Stimulated activated naive CD8-positive, alpha-beta T cell treated with anti-CD3 and anti-CD28 coated beads, Interleukin-15, Interleukin-2, amounts not matched to agents 100 ng/mL and 50 ng/mL, for 24 hours (primary cell): ENCODE results near the gene KCNA2.
A peak's percentile ranks its signal among the peaks of the same experiment; 100 is the strongest.

Experiments
- H3K27ac Mint-ChIP-seq: one replicate; pipeline ENCODE4 v1.8.0; 2021; ENCODE audit warnings: mild to moderate bottlenecking, mixed read lengths
- H3K27me3 Mint-ChIP-seq: one replicate; pipeline ENCODE4 v1.8.0; 2021; ENCODE audit warnings: mixed read lengths
- H3K36me3 Mint-ChIP-seq: one replicate; pipeline ENCODE4 v1.8.0; 2021; ENCODE audit warnings: low read depth, mixed read lengths
- H3K4me1 Mint-ChIP-seq: one replicate; pipeline ENCODE4 v1.8.0; 2021; ENCODE audit warnings: low read depth, mixed read lengths
- H3K4me3 Mint-ChIP-seq: one replicate; pipeline ENCODE4 v1.8.0; 2021; ENCODE audit warnings: mild to moderate bottlenecking, mixed read lengths
- H3K9me3 Mint-ChIP-seq: one replicate; pipeline ENCODE4 v1.8.0; 2021; ENCODE audit warnings: mixed read lengths

Gene KCNA2

DNA sequence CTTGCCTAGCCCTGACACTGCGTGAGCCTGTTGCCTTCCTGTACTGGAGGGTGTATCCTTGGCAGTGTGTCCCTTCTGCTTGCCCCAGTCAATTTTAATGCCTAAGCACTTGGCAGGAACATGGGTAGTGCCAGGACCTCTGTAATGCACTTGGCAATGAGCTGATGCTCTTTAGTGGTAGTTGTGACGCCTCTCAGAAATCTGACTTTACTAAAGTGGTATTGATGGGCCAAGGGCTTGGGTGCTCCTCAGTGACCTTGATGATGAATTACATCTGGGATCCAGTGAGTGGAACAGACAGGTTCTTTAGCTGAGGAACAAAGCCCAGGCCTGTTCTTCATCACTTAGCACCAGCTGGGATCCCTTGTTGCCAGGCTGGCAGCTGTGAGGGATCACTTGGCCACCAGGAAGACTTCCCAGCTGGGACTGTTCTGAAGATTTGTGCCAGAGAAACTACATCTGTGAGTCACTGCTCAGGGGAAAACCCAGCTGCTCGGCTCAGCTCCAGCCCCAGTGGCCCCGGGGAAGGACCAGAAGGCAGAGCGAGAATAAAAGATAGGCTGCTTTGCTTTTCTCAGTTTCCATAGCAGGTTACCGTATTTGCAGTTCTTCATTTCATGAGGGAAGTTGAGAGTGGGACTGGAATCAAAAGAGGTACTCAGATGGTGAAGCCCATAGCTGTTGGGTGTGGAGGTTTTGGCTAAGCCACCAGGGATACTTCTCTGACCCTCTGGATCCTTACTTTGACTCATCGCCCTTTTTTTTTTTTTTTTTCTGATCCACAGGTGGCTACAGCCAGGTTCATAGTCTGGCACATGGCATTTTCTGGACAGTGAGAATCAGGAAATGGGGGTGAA is 28.5 kb upstream of the KCNA2 start:
- Mint-ChIP-seq H3K27ac (peak overlapping the region; percentile 77), H3K9me3 (no peaks in the 10 kb centered on the region), H3K4me3 (peak overlapping the region; percentile 56), H3K36me3 (no peaks in the 10 kb centered on the region), H3K4me1 (peaks cover 67% of the 10 kb centered on the region), H3K27me3 (no peaks in the 10 kb centered on the region)

DNA sequence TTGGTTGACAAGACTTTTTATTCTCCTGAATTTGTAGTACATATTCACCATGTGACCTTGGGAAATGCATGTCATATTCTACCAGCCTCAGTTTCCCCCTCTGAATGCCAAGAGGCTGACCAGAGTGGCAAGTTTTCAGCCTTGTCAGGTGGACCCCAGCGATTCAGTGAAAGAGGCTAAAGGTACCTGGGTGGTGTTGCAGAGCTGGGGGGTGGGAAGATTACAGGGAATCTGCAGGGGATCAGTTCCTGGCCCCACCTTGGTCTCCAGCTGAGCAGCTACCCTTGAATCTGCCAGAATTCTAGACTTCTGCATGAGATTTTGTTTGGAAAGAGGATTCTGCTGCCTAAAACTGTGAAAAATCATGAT is 27.9 kb upstream of the KCNA2 start:
- H3K27me3 Mint-ChIP-seq, result no peaks in the 10 kb centered on the region
- H3K36me3 Mint-ChIP-seq, result no peaks in the 10 kb centered on the region
- peaks cover 60% of the 10 kb centered on the region for H3K4me1 Mint-ChIP-seq
- H3K4me3 Mint-ChIP-seq, result no peak overlapping the region
- no peaks in the 10 kb centered on the region for H3K9me3 Mint-ChIP-seq
- peak overlapping the region; percentile 77 for H3K27ac Mint-ChIP-seq

DNA sequence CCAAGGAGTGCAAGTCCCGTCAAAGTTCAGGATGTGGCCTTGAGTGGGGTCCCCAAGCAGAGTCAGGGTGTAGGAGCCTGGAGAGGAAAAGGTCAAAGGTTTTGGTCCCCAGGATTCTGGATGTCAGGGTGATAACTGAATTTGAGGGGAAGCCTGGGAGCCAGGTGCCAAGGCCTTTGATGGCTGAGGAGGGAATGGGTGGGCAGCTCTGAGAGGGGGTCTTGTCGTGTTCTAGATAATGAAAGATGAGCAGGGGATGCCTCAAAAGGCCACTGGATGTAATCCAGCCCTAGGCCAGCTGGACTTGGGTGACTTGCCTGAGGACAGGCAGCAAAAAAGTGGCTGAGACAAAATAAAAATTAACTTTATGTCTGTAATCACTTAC is 27.5 kb upstream of the KCNA2 start:
- no peaks in the 10 kb centered on the region for H3K36me3 Mint-ChIP-seq
- H3K27ac Mint-ChIP-seq, result peak overlapping the region; percentile 52
- no peaks in the 10 kb centered on the region for H3K9me3 Mint-ChIP-seq
- peaks cover 56% of the 10 kb centered on the region for H3K4me1 Mint-ChIP-seq
- no peaks in the 10 kb centered on the region for H3K27me3 Mint-ChIP-seq
- H3K4me3 Mint-ChIP-seq, result no peak overlapping the region

GRCh38 chr1:110631836-110632620 is 25.9 kb upstream of the KCNA2 start:
- H3K4me3 Mint-ChIP-seq, result no peak overlapping the region

DNA sequence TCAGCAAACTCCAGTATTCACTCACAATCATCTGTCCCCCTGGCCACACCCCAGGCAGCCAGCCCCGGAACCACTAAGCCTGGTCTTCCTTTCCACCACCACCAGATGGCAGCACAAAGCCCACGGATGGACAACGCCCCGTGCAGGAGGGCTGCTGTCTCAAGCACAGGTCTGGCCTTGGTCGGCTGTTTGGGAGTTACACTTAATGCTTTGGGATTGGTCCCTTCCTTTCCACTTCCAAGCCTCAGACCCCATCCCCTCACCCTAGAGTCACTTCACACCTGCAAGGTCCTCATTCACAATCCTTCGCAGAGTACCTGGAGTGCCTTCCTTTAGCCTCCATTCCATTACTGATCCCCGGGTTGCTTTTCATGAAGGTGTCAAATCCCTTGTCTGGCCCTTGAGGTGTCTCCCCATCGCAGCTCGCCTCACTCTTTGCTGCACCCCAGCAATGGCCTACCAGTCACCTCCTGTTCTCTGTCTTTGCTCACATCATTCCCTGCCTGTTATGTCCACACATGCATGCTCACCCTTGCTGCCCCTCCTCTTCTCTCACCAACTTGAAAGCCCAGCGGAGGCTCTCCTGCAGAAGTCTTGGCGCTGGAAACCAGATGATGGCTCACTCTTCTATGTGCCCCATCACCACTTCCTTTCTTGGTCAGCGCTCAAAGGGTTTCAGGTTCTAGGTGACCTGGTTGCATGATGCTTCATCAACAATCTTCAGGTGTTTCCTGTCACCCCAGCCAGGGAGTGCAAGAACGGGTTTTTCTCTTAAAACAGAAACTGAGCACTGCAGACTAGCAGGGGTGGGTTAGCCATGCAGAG is 24.9 kb upstream of the KCNA2 start:
- no peaks in the 10 kb centered on the region for H3K9me3 Mint-ChIP-seq
- no peaks in the 10 kb centered on the region for H3K36me3 Mint-ChIP-seq
- H3K4me1 Mint-ChIP-seq, result peaks cover 45% of the 10 kb centered on the region
- no peaks in the 10 kb centered on the region for H3K27me3 Mint-ChIP-seq
- H3K4me3 Mint-ChIP-seq, result no peak overlapping the region
- no peak overlapping the region for H3K27ac Mint-ChIP-seq

More at GRCh38 chr1:110631836-110632620, 25.9 kb upstream of the KCNA2 start:
- Mint-ChIP-seq H3K27ac (no peak overlapping the region), H3K27me3 (no peaks in the 10 kb centered on the region), H3K9me3 (no peaks in the 10 kb centered on the region), H3K36me3 (no peaks in the 10 kb centered on the region), H3K4me1 (peaks cover 48% of the 10 kb centered on the region)

- Mint-ChIP-seq H3K9me3 (no peaks in the 10 kb centered on the region), H3K36me3 (no peaks in the 10 kb centered on the region), H3K4me3 (no peak overlapping the region), H3K27me3 (no peaks in the 10 kb centered on the region), H3K4me1 (peaks cover 20% of the 10 kb centered on the region), H3K27ac (peak overlapping the region; percentile 32)
Observed at GRCh38 chr1:110628323-110629105, 22.4 kb upstream of the KCNA2 start.

- Mint-ChIP-seq H3K4me1 (peaks cover 13% of the 10 kb centered on the region), H3K27me3 (no peaks in the 10 kb centered on the region), H3K4me3 (no peak overlapping the region), H3K27ac (peak overlapping the region; percentile 32), H3K36me3 (no peaks in the 10 kb centered on the region), H3K9me3 (no peaks in the 10 kb centered on the region)
Observed at GRCh38 chr1:110627764-110628163, 21.6 kb upstream of the KCNA2 start.

- peaks cover 13% of the 10 kb centered on the region for H3K4me1 Mint-ChIP-seq
- no peaks in the 10 kb centered on the region for H3K9me3 Mint-ChIP-seq
- no peaks in the 10 kb centered on the region for H3K36me3 Mint-ChIP-seq
- no peak overlapping the region for H3K27ac Mint-ChIP-seq
- no peaks in the 10 kb centered on the region for H3K27me3 Mint-ChIP-seq
- H3K4me3 Mint-ChIP-seq, result no peak overlapping the region
Observed at GRCh38 chr1:110626889-110627288, 20.7 kb upstream of the KCNA2 start.

GRCh38 chr1:110620686-110621085 is 14.5 kb upstream of the KCNA2 start:
- Mint-ChIP-seq H3K27me3 (peaks cover 4% of the 10 kb centered on the region), H3K4me3 (no peak overlapping the region), H3K27ac (no peak overlapping the region), H3K4me1 (peaks cover 22% of the 10 kb centered on the region), H3K9me3 (no peaks in the 10 kb centered on the region), H3K36me3 (no peaks in the 10 kb centered on the region)

GRCh38 chr1:110620250-110620615 is 14.1 kb upstream of the KCNA2 start:
- peaks cover 26% of the 10 kb centered on the region for H3K4me1 Mint-ChIP-seq
- no peaks in the 10 kb centered on the region for H3K9me3 Mint-ChIP-seq
- no peak overlapping the region for H3K27ac Mint-ChIP-seq
- H3K27me3 Mint-ChIP-seq, result peaks cover 4% of the 10 kb centered on the region
- H3K4me3 Mint-ChIP-seq, result peak overlapping the region; percentile 2
- H3K36me3 Mint-ChIP-seq, result no peaks in the 10 kb centered on the region

DNA sequence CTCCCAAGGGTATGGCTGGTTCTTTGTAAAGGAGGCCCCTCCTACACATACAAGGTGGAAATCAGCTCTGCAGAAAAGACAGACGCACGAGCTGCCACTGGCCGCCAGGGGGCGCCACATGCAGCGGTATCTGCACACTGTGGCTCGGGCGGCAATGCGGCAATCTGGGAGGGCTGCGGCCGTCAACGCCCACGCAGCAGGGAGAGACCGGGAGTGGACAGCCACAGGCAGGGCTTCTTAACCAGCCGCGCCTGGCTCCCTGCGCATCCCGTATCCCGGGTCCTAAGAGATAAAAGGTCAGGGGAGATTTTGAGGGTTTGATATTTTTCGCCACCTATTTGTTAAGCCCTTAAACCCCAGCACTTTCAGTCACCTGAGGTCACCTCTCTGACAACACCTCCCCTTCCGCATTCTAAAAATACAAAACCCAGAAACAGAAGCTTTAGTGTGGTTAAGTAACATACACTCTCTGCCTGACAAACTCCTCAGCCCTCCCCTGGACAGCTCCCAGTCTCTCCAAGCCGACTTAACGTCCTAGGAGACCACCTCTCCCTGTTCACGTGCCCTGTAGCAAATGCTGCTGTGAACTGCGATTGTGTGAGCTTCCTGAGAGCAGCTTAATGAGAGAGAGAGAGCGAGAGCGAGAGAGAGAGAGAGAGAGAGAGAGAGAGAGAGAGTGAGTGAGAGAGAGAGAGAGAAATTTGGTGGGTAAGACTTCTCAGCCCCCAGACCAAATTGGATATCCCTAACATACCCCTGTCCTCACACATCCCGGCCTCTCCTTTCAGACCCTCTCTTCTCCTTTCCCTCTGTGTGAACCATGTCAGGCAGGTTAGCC is 13.5 kb upstream of the KCNA2 start:
- H3K4me3 Mint-ChIP-seq, result peak overlapping the region; percentile 74
- no peak overlapping the region for H3K27ac Mint-ChIP-seq
- H3K9me3 Mint-ChIP-seq, result no peaks in the 10 kb centered on the region
- H3K27me3 Mint-ChIP-seq, result peaks cover 4% of the 10 kb centered on the region
- H3K36me3 Mint-ChIP-seq, result no peaks in the 10 kb centered on the region
- peaks cover 26% of the 10 kb centered on the region for H3K4me1 Mint-ChIP-seq

DNA sequence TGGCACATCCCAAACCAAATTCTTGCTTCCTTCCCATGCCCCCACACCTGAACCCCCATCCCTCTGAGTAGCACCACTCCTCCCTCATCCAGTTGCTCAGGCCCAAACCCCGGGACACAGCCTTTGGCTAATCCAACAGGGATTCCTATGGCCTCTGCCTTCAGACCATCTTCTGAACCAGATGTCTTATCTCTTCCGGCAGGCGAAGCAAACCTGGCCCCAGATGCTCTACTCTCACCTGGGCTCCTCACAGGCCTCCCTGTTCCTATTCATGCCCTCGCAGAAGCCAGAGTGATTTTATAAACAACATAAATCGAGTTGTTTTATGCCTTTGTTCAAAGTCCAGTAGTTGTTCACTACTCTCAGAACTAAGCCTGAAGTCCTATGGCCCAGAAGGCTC is 12.5 kb upstream of the KCNA2 start:
- no peaks in the 10 kb centered on the region for H3K36me3 Mint-ChIP-seq
- no peaks in the 10 kb centered on the region for H3K9me3 Mint-ChIP-seq
- H3K4me3 Mint-ChIP-seq, result no peak overlapping the region
- H3K4me1 Mint-ChIP-seq, result peaks cover 26% of the 10 kb centered on the region
- H3K27me3 Mint-ChIP-seq, result peaks cover 4% of the 10 kb centered on the region
- no peak overlapping the region for H3K27ac Mint-ChIP-seq

- no peak overlapping the region for H3K27ac Mint-ChIP-seq
- H3K27me3 Mint-ChIP-seq, result peaks cover 4% of the 10 kb centered on the region
- H3K4me3 Mint-ChIP-seq, result no peak overlapping the region
- H3K4me1 Mint-ChIP-seq, result peaks cover 26% of the 10 kb centered on the region
- no peaks in the 10 kb centered on the region for H3K36me3 Mint-ChIP-seq
- no peaks in the 10 kb centered on the region for H3K9me3 Mint-ChIP-seq
Observed at GRCh38 chr1:110617589-110617988, 11.4 kb upstream of the KCNA2 start.
